ENCODE data around the gene TGFBR3L.
A peak's percentile ranks its signal among the peaks of the same experiment; 100 is the strongest.

Gene TGFBR3L

DNA sequence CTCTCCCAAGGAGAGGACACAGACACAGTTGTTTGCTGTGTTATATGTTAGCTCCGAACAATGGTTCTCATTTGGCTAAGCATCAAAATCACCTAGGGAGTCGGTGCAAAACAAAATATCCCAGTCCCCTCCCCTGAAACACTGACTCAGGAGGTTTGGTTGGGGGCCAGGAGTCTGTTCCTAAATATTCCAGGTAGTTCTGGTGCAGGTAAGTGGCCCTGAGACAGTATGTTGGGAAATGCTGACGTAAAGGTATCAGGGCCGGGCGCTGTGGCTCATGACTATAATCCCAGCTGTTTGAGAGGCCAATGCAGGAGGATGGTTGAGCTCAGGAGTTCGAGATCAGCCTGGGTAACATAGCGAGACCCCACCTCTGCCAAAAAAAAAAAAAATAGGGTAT is 13.3 kb upstream of the TGFBR3L start:
- no peak for TF ChIP-seq CTCF (IDR thresholded peaks at IDR 0.05)
- DNase-seq: no peak
- H3K9me3 Mint-ChIP-seq: no peaks in the 10 kb centered on the region
- peaks cover 33% of the 10 kb centered on the region for H3K27me3 Mint-ChIP-seq (ENCODE audit: low read depth, poor library complexity)
- H3K4me3 Mint-ChIP-seq: no peak overlapping the region
- H3K27ac Mint-ChIP-seq: no peak overlapping the region
- H3K36me3 Mint-ChIP-seq (ENCODE audit: low read depth): no peaks in the 10 kb centered on the region
- peaks cover 33% of the 10 kb centered on the region for H3K4me1 Mint-ChIP-seq

- no peak for TF ChIP-seq CTCF (IDR thresholded peaks at IDR 0.05)
- Mint-ChIP-seq H3K27me3 (ENCODE audit: low read depth, poor library complexity) (peaks cover 33% of the 10 kb centered on the region), H3K4me3 (peak overlapping the region; percentile 83), H3K4me1 (peaks cover 33% of the 10 kb centered on the region), H3K27ac (peak overlapping the region; percentile 90), H3K9me3 (no peaks in the 10 kb centered on the region), H3K36me3 (ENCODE audit: low read depth) (no peaks in the 10 kb centered on the region)
- DNase-seq: no peak
Measured at GRCh38 chr19:7902796-7903243, 11.8 kb upstream of the TGFBR3L start.

DNA sequence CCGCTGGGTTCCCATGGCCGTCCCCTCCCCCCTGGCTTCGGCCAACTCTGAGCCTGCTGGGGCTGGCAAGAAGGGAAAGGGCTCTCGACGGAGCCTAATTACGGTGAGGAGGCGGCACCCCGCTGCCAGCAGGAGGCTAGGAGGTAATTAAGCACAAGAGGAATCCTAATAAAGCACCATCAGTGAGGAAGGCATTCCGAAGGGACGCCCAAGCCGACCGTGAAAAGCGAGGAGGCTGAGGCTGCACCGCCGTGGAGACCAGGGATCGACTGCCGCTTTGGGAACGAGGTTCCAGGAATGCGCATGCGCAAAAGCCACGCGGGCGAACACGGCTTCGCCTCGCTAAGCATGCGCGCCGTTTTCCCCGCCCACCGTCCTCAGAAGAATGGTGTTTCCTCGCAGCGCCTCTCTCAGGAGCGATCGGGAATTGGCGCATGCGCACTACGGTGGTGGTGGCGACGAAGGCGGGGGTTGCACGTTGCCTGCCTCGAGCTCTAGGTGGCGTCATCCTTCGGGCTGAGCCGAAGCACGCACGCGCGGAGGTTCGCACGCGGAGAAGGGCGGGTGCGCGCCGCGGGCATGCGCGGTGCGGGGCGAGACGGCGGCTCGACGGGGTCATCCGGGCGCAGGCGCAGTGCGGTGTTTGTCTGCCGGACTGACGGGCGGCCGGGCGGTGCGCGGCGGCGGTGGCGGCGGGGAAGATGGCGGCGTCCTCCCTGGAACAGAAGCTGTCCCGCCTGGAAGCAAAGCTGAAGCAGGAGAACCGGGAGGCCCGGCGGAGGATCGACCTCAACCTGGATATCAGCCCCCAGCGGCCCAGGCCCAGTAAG is 11.2 kb upstream of the TGFBR3L start, which contains the start of gene MAP2K7:
Gene MAP2K7, plus strand, starts transcription at position 634 of the 830 bp plus-strand sequence. Its CDS starts 68 bp downstream, at position 702.
- peak; percentile 39 for TF ChIP-seq CTCF (IDR thresholded peaks at IDR 0.05)
- Mint-ChIP-seq H3K9me3 (no peaks in the 10 kb centered on the region), H3K4me1 (peaks cover 33% of the 10 kb centered on the region), H3K4me3 (peak within 1 kb of the TSS; percentile 89), H3K36me3 (ENCODE audit: low read depth) (no peaks in the 10 kb centered on the region), H3K27me3 (ENCODE audit: low read depth, poor library complexity) (peaks cover 33% of the 10 kb centered on the region), H3K27ac (peak within 1 kb of the TSS; percentile 90)
- peak; percentile 100 for DNase-seq

- no peaks in the 10 kb centered on the region for H3K36me3 Mint-ChIP-seq (ENCODE audit: low read depth)
- peak; percentile 58 for DNase-seq
- H3K27me3 Mint-ChIP-seq (ENCODE audit: low read depth, poor library complexity): peaks cover 29% of the 10 kb centered on the region
- H3K27ac Mint-ChIP-seq: peak overlapping the region; percentile 46
- TF ChIP-seq CTCF (IDR thresholded peaks at IDR 0.05): no peak
- peaks cover 32% of the 10 kb centered on the region for H3K4me1 Mint-ChIP-seq
- H3K4me3 Mint-ChIP-seq: peak overlapping the region; percentile 89
- no peaks in the 10 kb centered on the region for H3K9me3 Mint-ChIP-seq
Measured at GRCh38 chr19:7904074-7905020, 10.3 kb upstream of the TGFBR3L start.

- peak overlapping the region; percentile 89 for H3K4me3 Mint-ChIP-seq
- peaks cover 26% of the 10 kb centered on the region for H3K27me3 Mint-ChIP-seq (ENCODE audit: low read depth, poor library complexity)
- H3K9me3 Mint-ChIP-seq: no peaks in the 10 kb centered on the region
- peaks cover 29% of the 10 kb centered on the region for H3K4me1 Mint-ChIP-seq
- DNase-seq: no peak
- H3K27ac Mint-ChIP-seq: no peak overlapping the region
- TF ChIP-seq CTCF (IDR thresholded peaks at IDR 0.05): no peak
- no peaks in the 10 kb centered on the region for H3K36me3 Mint-ChIP-seq (ENCODE audit: low read depth)
Measured at GRCh38 chr19:7905268-7905667, 9.4 kb upstream of the TGFBR3L start.

Measured in nephron progenitor cell (in vitro differentiated cells).